DND-41 (cell line): ENCODE results near the gene KRT82.

Experiments
- ATAC-seq: fragments of 200-7000 bp; cut with Tn5 transposase; 3 replicates; pipeline ENCODE4 v1.9.1; 2021; ENCODE audit warnings: low read depth; ENCODE audit not compliant: insufficient read depth
- DNase-seq: peaks from one replicate; pipeline ENCODE4 v3.0.0-alpha.2; 2020
- H2AFZ ChIP-seq: 2 replicates; pipeline ENCODE4 v1.6.0; 2012; ENCODE audit warnings: low read depth, low read length
- H3K27ac ChIP-seq: 2 replicates; pipeline ENCODE4 v1.5.1; 2012; ENCODE audit warnings: low read length, inconsistent platforms
- H3K27me3 ChIP-seq: fragments of 200-600 bp; sonication (generic); 2 replicates; pipeline ENCODE4 v1.6.0; 2012; ENCODE audit warnings: low read length, mild to moderate bottlenecking, inconsistent platforms; ENCODE audit not compliant: insufficient read depth, poor library complexity
- H3K36me3 ChIP-seq: 2 replicates; pipeline ENCODE4 v1.5.1; 2012; ENCODE audit warnings: low read length, inconsistent platforms; ENCODE audit not compliant: insufficient read depth
- H3K4me1 ChIP-seq: 2 replicates; pipeline ENCODE4 v1.5.1; 2012; ENCODE audit warnings: mild to moderate bottlenecking, low read length; ENCODE audit not compliant: insufficient read depth
- H3K4me2 ChIP-seq: 2 replicates; pipeline ENCODE4 v1.6.0; 2012; ENCODE audit warnings: mild to moderate bottlenecking, moderate library complexity, low read length, inconsistent platforms; ENCODE audit not compliant: insufficient read depth
- H3K4me3 ChIP-seq, 2 experiments: fragments of 200-600 bp in 1 of 2; shearing (Covaris generic) in 1 of 2; 2 replicates each; pipeline ENCODE4 v1.5.1; 2012 to 2016; ENCODE audit warnings: inconsistent platforms in 2 of 2, low read length in 2 of 2, mild to moderate bottlenecking in 2 of 2, low read depth in 1 of 2, moderate library complexity in 1 of 2
- H3K79me2 ChIP-seq: 2 replicates; pipeline ENCODE4 v1.6.0; 2012; ENCODE audit warnings: low read length, inconsistent platforms; ENCODE audit not compliant: insufficient read depth
- H3K9ac ChIP-seq: 2 replicates; pipeline ENCODE4 v1.6.0; 2012; ENCODE audit warnings: low read depth, mild to moderate bottlenecking, inconsistent platforms, low read length, moderate library complexity
- H3K9me3 ChIP-seq: 2 replicates; pipeline ENCODE4 v1.5.1; 2012; ENCODE audit warnings: low read length, moderate library complexity, mild to moderate bottlenecking, inconsistent platforms; ENCODE audit not compliant: insufficient read depth, severe bottlenecking
- H4K20me1 ChIP-seq: 2 replicates; pipeline ENCODE4 v1.6.0; 2012; ENCODE audit warnings: low read length; ENCODE audit not compliant: insufficient read depth
- CTCF ChIP-seq: IDR thresholded peaks from 2 replicates; pipeline ENCODE4 v1.5.1; 2012; ENCODE audit warnings: borderline replicate concordance, low read length, moderate library complexity, mild to moderate bottlenecking; ENCODE audit not compliant: poor library complexity, severe bottlenecking; ENCODE audit errors: extremely low read depth
- EZH2 ChIP-seq: IDR thresholded peaks from 3 replicates; pipeline ENCODE4 v1.6.1; 2012; ENCODE audit warnings: borderline replicate concordance, low read depth, mild to moderate bottlenecking, moderate library complexity, low read length, inconsistent platforms; ENCODE audit not compliant: severe bottlenecking

Gene KRT82

GRCh38 chr12:52364061-52364460 is 42.1 kb downstream of the KRT82 start:
- no peaks in the 10 kb centered on the region for H3K4me1 ChIP-seq
- no peaks in the 10 kb centered on the region for H3K79me2 ChIP-seq
- no peaks in the 10 kb centered on the region for H3K9me3 ChIP-seq
- peaks cover 6% of the 10 kb centered on the region for H3K27me3 ChIP-seq
- H3K27ac ChIP-seq, result no peak overlapping the region
- peaks cover 3% of the 10 kb centered on the region; the same call in 1 of the 2 replicates for H4K20me1 ChIP-seq
- H3K4me2 ChIP-seq, result no peak overlapping the region
- ATAC-seq (no peak), DNase-seq (no peak)
- no peak overlapping the region for H2AFZ ChIP-seq
- H3K36me3 ChIP-seq, result no peaks in the 10 kb centered on the region
- TF ChIP-seq CTCF, result no peak
- no peak for TF ChIP-seq EZH2
- no peak overlapping the region for H3K4me3 ChIP-seq
- no peak overlapping the region for H3K9ac ChIP-seq

DNA sequence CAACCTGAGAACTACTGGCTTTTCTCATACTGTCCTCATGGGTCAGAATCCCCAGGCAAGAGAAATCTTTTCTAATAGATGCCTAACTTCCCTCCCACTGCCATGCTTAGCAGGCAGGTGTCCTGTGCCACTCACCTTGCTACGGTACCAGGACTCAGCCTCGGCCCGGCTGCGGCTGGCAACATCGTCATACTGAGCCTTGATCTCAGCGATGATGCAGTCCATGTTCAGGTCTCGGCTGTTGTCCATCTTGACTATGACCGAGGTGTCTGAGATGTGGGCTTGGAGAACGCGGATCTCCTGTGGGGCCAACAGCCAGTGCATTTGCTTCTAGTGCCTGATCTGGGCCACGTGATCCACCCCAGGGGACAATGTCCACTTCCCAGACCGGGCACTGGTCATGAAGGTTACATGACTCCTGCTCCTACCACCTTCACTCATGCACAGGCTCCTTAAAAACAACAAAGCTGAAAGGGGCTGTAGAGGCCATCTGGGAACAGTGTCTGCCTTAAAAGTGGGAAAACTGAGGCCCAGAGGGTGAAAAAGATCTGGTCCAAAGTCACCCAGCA is 42.9 kb downstream of the KRT82 start:
- ATAC-seq (no peak), DNase-seq (no peak)
- Histone ChIP-seq H3K4me1 (peaks cover 8% of the 10 kb centered on the region; the same call in 1 of the 2 replicates), H3K4me2 (no peak overlapping the region), H3K9ac (no peak overlapping the region), H3K36me3 (no peaks in the 10 kb centered on the region), H4K20me1 (peaks cover 3% of the 10 kb centered on the region; the same call in 1 of the 2 replicates), H3K4me3 (no peak overlapping the region), H3K27ac (no peak overlapping the region), H3K79me2 (no peaks in the 10 kb centered on the region), H2AFZ (no peak overlapping the region), H3K27me3 (no peaks in the 10 kb centered on the region), H3K9me3 (no peaks in the 10 kb centered on the region)
- no peak for TF ChIP-seq EZH2

DNA sequence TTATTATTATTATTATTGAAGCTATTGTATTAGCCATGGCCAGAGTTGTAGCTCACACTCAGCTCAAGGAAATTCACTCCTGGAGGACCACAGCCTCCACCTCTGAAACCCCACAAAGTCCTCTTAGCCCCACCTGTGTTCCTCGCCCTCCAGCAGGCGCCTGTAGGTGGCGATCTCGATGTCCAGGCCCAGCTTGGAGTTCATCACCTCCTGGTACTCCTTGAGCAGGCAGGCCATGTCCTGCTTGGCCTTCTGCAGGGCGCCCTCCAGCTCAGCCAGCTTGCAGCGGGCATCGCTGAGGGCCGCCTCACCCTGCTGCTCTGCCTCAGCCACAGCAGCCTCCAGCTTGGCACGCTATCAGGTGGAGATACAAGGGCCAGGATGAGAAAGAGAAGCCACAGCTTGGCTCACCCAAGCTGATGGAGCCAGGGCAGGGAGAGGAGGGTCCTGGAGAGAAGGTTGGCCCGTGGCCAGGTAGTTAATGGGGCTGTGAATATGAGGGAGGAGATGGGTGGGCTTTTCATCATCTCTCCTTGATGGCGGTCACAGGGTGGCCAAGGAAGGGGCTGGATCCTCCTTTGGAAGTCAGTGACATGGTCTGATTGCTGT is 43.9 kb downstream of the KRT82 start:
- H3K4me1 ChIP-seq, result peaks cover 10% of the 10 kb centered on the region; the same call in 1 of the 2 replicates
- TF ChIP-seq EZH2, result no peak
- TF ChIP-seq CTCF, result peak; percentile 47
- no peak overlapping the region for H2AFZ ChIP-seq
- DNase-seq (no peak), ATAC-seq (no peak)
- H3K9ac ChIP-seq, result no peak overlapping the region
- peaks cover 3% of the 10 kb centered on the region; the same call in 1 of the 2 replicates for H4K20me1 ChIP-seq
- H3K79me2 ChIP-seq, result no peaks in the 10 kb centered on the region
- no peak overlapping the region for H3K4me3 ChIP-seq
- no peaks in the 10 kb centered on the region for H3K36me3 ChIP-seq
- no peak overlapping the region for H3K27ac ChIP-seq
- no peak overlapping the region for H3K4me2 ChIP-seq
- H3K9me3 ChIP-seq, result no peaks in the 10 kb centered on the region
- H3K27me3 ChIP-seq, result no peaks in the 10 kb centered on the region

- DNase-seq (no peak), ATAC-seq (no peak)
- Histone ChIP-seq H3K27me3 (no peaks in the 10 kb centered on the region), H2AFZ (no peak overlapping the region), H3K36me3 (no peaks in the 10 kb centered on the region), H3K79me2 (no peaks in the 10 kb centered on the region), H3K4me2 (no peak overlapping the region), H3K9ac (no peak overlapping the region), H3K4me1 (peaks cover 10% of the 10 kb centered on the region; the same call in 1 of the 2 replicates), H3K9me3 (no peaks in the 10 kb centered on the region), H4K20me1 (peaks cover 3% of the 10 kb centered on the region; the same call in 1 of the 2 replicates), H3K27ac (no peak overlapping the region), H3K4me3 (no peak overlapping the region)
- no peak for TF ChIP-seq CTCF
- no peak for TF ChIP-seq EZH2
These were observed 44.6 kb downstream of the KRT82 start for GRCh38 chr12:52361553-52361952.
